ENCODE results near the gene ATP1B3.
"Not testable (repeated sequence)": the region's sequence is repeated elsewhere in the genome, so short reads cannot be mapped to it uniquely, and the experiment has no call there.

ATP1B3 gene

DNA sequence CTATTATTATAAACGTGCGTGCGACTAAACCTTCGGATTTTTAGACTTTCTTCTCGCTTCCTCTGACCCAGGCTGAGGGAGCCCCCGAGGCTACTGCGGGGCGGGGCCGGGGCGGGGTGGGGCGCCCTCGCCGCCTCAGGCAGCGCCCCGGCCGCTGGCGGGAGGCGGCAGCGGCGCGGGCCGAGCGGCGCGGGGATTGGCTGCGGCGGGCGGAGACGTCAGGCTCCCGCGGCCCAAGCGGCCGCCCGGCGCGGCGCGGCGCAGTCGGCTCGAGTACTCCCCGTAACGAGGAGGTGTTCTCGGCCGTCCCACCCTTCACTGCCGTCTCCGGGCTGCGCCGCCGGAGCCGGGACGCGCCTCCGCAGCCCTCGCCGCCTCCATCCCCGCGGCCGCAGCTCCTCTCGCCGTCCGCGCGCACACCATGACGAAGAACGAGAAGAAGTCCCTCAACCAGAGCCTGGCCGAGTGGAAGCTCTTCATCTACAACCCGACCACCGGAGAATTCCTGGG lies at the start of gene ATP1B3:
Gene ATP1B3 (plus strand): TSS at position 263 of the 510 bp plus-strand sequence. CDS start 159 bp downstream, at position 422.
- peak; percentile 96 for DNase-seq (ENCODE audit: low spot score)

DNA sequence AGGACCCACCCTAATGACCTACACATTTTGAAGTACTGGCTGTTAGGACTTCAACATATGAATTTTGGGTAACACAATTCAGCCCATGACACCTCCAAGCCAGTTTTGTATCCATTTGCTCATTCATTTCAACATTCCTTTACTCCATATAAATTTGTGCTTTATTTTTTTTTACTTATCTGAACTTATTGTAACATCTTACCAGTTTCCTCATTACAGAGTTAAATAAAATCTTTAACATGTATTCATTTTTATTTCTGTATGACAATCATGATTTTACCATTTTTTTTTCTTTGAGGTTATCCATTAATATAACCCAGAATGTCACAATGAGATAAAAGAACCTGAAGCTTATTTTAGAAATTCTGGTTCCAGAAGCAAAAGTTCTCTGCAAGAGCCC lies 48.0 kb upstream of the ATP1B3 start:
- no peak for DNase-seq (ENCODE audit: low spot score)

DNA sequence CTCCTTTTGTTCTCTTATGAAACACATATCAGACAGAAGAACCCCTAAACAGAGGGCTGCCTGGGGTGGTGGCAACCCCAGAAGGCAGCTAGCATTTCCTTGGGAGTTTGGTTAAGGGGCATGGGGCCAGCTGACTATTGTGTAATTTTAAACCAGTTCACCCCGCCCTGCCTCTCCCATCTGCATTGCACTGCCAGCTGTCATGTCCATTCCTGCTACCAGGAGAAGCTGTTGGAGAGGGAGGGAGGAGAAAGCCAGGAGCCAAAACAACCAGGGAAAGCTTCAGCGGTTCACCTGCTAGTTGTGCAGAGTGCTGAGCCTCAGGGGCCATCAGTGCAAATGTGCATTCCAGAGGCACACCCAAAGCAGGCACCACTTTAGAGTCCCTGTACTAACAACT lies 47.6 kb upstream of the ATP1B3 start:
- peak; percentile 77 for DNase-seq (ENCODE audit: low spot score)

DNA sequence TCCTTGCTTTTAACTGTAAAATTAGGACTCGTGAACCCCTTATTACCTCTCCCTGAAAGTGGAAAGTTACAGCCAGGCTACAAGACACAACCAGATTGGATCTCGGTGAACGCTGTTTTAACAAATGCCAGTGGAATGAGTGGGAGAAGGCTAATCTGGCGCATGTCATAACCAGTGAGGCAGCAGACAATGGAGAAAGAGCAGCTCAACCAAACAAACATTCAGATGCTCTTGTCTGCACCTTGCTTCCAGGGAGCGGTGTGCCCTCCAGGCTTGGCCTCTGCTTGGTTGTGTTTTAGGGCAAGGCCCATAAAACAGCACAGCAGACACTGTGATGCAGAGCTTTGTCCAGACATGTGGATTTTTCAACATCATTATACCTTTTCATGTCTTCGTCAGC lies 45.9 kb upstream of the ATP1B3 start:
- DNase-seq (ENCODE audit: low spot score), result no peak

DNA sequence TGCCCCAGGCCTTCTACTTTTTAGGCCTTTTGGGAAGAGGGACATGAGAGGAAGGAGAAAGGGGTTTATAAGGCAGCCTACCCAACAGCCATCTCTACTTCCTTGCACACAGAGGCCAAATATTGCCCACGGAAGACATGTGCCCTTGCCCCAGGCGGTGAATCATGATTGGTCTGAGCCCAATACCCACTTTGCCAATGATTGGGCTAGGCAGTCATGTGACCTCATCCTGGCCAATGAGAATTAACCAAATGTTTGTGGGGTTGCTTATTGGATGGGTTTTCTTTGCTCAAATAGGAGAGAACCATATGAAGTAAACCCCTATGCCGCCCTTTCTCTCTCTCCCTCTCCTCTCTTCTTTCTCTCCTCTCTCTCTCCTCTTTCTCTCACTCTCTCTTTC lies 42.2 kb upstream of the ATP1B3 start:
- DNase-seq (ENCODE audit: low spot score), result no peak

DNA sequence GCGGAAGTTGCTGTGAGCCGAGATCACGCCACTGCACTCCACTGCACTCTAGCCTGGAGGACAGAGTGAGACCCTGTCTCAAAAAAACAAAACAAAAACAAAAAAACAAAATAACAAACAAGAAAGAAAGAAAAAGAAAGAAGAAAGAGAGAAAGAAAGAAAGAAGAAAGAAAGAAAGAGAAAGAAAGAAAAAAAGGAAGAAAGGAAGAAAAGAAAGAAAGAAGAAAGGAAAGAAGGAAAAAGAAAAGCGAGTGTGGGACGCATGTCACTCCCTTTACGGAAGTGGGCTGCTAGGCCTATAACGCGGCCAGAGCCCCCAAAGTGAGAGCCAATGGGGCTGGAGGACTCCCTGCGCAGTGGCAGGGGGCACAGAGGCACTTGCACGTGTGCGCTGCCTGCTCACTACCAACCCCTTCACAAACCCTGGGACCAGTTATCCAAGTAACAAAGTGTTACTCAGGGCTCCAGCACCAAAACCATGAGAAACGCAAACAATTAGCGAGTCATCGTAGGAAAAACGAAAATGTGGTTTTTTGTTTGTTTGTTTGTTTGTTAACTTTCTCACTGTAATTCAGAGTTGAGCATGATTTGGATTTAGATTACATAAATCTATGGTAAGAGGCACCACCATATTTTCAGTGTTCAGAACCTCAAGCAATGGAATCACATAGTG lies 40.8 kb upstream of the ATP1B3 start:
- DNase-seq (ENCODE audit: low spot score), result no peak

DNA sequence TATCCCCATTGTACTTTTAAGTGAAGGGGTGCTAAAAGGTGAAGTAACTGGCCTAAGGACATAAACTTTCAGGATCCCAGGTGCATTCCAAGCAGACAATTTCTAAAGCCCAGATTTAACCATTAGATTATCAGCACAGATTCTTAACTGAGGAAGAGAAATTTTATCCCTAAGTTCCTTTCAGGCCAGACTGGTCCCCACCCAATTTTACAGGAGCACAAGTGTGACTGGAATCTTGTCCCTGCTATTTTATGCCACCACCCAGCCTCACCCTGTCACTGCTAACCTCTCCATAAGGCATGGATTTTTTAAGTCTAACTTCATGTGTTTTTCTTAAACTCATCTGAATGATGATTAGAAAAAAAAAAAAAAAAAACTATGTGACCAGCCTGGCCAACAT lies 37.1 kb upstream of the ATP1B3 start:
- no peak for DNase-seq (ENCODE audit: low spot score)

DNA sequence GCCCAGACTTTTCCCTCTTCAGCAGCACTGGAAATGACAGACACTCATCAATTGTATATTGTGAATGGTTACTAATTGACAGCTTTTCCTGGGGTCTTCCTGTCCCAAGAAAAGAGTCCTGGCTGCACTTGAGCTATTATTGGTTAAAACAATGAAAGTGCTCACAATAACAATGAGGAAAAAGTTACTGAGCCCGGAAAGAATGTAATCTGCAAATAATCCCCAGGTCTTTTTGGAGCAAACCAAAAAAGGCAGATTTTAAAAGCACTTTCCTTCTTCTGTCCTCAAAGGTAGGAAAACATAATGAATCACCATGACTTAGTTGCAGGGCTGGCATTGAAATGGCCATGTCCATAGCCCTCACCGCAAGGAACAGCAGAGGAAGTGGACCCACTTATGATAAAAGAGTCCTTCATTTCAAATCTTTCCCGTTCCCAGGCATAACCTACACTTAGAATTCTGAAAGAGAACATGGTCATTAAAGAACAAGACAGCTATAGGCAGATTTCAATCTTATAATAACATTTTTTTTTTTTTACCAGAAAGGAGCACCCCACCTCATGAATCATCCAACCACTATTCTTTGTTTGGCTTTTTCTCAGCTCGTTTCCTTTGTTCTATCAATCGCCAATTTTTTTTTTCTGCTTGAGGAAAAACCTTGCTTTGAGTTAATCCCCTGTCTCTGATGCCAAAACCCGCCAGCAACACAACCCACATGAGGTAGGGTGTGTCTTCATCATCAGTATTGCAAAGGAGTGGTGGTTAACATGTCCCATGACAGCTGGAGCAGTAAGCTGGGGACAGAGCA lies 35.5 kb upstream of the ATP1B3 start:
- DNase-seq (ENCODE audit: low spot score), result peak; percentile 36

DNA sequence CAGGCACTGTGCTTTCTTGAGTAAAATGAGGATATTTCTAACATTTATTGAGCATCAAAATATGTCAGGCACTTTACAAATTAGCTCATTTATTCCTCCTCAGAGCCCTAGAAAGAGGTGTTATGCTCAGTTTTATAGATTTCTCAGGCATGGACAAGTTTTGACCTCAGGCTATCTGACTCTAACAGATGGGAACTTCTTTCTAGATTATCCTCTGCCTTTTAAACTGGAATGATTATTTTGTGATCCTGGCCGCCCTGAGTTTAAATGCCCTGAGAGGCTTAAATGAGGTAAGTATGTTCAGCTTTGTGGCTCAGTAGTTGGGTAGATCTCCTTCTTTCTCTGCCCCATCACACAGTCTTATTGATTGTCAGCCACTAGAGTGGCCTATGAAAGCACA lies 32.3 kb upstream of the ATP1B3 start:
- DNase-seq (ENCODE audit: low spot score), result no peak

DNA sequence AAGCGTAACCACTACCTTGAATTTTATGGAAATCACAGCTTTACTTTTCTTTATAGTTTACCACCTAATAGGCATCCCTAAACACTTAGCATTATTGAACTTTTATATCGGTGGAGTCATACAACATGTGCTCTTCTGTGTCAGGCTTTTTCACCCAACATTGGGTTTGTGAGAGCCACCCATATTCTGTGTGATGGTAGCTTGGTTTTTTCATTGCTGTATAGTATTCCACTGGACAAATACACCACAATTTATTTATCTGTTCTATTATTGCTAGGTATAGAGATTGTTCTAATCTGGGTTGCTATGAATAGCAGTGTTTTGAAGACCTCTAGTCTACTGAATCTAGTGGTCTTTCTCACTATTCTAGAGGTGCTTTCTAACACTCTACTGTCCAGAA lies 31.6 kb upstream of the ATP1B3 start:
- no peak for DNase-seq (ENCODE audit: low spot score)

DNA sequence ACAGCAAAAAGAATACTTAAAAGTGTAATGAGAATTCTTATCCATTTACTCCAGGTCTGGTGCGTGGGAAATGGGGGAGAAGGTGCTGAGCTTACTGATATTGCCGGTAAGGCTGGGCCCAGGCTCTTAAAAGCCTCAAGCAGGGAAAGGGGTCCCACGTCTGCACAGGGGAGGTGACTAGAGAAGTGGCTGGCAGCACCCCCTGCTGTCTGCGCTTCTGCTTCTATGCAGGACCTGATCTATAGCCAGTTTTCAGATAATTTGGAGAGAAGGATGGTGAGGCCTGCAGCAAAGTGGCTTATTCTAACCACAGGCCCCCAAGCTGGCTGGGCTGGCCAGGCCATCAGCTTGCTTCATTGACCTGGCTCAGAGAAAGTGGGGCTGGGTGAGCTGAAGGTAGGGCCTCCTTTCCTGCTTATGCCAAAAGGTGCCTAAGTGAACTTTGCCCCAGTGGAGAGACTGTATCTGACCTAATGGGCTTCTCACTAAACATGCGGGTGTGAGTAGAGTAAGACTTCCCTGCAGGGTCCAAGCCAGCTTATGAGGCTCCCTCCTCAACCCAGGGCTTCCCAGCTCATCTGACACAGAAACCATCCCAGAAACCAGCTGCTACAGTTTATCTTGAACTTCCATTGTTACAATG lies 30.9 kb upstream of the ATP1B3 start:
- DNase-seq (ENCODE audit: low spot score), result no peak

DNA sequence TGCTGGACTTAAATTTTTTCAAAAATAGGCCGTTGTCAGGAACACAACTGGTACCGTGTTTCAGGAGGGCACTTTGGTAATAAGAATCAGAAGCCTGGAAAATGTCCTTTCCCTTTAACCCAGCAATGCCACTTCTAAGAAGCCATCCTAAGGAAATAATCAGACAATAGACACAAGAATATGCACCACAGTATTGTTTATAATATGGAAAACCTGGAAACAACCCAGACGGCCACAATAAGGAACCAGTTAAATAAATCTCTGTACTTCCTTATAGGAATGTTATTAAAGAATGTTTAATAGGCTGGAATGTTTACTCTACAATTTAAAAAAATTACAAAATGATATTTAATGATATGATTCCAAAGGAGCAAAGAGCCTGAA lies 30.4 kb upstream of the ATP1B3 start:
- no peak for DNase-seq (ENCODE audit: low spot score)

DNA sequence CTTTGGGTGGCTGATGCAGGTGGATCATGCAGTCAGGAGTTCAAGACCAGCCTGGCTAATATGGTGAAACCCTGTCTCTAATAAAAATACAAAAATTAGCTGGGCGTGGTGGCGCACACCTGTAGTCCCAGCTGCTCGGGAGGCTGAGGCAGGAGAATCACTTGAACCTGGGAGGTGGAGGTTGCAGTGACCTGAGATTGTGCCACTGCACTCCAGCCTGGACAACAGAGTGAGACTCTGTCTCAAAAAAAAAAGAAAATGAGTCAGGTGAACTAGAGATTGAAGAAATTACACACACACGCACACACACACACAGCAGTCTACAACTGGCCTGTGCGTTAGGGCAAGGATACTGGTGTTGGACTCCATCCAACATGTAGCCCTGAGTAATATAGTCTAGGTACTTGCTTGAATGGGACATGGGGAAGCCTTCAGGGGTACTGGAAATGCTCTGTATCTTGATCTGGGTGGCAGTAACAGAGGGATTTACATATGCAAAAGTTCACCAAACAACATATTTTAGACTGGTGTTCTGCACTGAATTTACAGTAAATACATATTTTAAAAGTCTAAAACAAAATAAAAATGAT lies 28.2 kb upstream of the ATP1B3 start:
- DNase-seq (ENCODE audit: low spot score), result not testable (repeated sequence)

DNA sequence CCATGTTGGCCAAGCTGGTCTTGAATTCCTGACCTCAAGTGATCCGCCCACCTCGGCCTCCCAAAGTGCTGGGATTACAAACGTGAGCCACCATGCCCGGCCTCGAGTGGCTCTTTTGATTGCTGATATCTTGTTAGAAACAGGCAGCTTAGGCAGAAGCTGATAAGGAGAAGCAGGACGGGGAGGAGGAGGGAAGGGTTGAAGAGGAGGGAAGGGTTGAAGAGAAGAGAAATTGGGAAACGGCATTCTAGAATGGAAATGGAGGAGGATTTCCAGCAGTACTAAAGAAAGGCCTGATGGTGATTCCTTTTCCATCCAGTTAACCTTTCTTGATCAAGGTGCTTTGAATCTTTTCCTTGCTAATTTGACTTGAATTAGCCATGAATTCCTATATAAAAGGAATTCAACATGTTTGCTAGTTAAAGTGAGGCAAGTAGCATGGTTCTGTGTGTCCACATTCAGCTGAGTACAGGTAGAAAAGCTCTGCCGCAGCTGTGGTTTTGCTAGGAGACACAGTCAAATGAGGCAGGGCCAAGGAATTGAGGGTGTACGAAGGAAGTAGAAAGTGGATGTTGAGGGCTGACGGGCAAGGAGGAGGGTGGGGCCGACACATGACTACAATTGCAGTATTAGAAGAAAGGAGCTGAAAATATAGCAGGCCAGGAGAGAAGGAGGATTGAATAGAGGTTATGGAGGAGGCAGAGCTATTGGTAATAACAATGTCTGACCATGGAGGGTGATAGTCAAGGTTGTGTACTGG lies 27.2 kb upstream of the ATP1B3 start:
- DNase-seq (ENCODE audit: low spot score), result no peak

DNA sequence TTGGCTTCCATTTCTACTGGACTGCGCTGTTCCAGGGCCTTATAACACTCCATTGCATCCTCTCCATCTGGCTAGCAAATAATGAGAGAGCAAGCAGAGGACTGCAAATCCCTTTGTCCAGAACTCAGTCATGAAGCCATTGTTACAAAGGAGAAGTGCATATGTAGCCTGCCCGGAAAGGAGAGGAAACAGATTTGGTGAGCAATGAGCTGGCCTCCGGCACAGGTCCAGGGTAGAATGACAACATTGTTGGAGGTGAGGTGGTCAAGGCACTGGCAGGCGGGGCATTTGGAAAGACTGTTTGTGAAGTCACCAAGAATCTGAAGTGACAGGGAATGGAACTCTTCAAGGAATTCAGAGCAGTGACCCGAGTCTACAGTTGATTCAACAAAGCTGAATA lies 25.0 kb upstream of the ATP1B3 start:
- peak; percentile 56 for DNase-seq (ENCODE audit: low spot score)

DNA sequence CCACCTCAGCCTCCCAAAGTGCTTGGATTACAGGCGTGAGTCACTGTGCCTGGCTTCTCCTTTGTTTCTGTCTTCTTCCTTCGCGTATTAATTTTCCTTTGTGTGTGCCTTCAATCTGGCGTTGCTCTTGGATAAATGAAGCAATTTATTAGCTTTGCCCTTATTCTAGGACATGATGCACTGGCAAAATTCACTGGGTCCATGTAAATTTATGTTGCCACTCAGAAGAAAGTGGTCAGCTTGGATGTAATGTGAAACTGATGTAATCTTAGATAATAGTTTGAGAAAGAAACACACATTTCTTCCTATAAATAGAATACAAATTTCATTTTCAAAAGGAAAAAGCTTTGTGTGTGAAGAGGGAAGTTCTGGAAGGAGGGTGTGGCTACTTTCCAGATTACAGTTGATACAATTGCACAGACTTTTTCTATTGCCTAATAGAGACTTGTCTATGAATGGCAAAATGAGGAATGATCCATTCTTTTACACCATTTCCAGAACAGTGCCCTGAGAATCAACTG lies 23.3 kb upstream of the ATP1B3 start:
- DNase-seq (ENCODE audit: low spot score), result peak; percentile 50

DNA sequence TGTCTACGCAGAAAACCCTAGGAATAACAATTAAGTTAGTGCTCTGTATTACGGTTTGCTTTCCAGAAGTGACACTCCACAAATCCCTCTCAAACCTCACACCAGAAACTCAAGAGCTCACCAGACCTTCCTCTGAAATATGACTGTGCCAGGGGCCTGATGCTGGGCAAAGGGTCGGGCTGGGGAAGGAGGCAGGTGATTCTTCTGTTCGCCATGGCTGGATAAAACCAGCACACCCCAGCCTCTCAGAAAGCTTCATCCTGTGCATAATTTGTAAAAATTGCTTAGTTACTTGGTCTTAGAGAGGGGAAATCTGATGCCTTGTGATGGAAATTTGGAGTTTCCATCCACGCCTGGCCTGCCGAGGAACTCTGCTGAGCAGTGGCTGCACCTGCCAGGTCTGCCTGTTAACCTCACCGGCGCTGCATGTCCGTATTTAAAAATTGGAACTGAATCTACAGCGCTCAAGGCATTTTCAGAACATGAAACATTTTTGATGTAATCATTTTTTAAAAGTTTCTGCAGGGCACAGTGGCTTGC lies 22.7 kb upstream of the ATP1B3 start:
- no peak for DNase-seq (ENCODE audit: low spot score)

DNA sequence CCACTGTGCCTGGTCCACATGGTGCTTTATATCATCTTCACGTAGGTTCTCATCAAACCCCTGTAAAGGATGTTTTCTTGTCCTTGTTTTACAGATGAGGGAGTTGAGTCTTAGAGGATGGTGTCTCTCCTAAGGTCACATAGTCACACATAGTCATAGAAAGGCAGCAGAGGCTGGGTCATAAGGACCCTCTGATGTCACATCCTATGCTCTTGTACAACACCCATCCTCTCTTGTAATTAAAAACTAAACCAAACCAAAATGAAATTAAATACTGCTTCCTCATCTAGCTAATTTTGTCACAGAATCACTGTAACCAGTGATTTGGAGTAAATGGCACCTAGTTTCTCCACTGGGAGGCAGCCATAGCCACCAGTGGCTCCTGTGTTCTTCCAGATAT lies 21.8 kb upstream of the ATP1B3 start:
- DNase-seq (ENCODE audit: low spot score), result no peak

DNA sequence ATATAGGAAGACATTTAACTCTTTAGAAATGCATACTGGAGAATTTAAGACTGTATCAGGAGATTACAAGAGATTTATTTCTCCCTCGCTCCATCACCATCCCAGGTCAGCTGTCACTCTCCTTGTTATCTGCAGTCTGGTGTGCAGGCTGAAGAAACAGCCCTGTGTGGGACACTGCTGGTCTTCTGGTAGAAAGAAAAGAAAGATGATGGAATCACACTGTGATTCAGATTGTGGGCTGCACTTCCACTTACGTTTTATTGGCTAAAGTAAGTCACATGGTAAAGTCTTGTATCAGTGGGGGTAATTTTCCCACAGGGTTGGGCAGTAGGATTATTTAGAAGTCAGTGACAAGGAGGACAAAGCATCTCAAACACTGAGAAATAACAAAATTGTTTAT lies 18.1 kb upstream of the ATP1B3 start:
- DNase-seq (ENCODE audit: low spot score), result no peak

DNA sequence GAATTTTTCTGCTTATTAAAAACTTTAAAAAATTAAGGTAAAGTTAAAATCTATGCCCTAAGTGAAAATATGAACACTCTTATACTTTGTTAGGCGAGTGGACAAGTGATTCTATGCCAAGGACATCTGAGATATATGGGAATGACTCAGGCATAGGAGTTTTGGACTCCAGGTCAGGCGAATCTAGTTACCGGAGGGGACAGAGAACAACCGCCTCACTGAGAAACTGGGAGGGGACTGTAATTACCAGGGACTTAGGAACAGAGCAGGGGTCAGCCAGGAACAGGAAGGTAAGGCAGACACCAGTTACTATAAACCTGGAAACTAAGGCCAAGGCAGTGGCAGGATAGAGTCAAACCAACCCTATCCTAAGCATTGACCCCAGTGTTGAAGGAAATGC lies 16.8 kb upstream of the ATP1B3 start:
- no peak for DNase-seq (ENCODE audit: low spot score)

DNA sequence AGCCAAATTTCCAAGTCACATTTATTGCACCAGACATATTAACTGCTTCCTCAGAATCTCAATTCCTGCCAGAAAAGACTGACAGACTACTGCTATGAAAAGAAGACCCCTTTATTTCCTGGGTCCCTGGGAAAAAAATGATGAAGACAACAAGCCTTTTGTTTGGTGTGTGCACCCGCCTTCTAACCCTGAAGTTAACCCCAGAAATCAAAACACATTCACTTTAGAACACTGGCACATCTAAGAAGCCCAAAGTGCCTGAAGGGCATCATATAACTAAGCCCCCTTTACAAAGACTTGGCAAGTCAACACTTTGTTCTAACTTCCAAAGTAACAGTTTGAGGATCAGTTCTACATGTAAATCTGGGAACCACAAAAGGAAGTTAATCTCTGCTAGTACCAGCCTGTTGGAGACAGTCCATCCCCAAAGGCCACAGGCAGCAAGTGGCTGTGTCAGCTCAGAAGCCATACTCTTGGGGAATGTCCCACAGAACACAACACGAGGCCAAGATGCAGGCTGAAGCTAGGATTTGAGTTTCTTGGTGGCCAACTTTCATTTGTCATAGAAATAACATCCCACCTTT lies 16.3 kb upstream of the ATP1B3 start:
- no peak for DNase-seq (ENCODE audit: low spot score)
